Measurements from ENCODE around the gene ITGB3. TPM values are rescaled to one million over a fixed set of nuclear protein-coding genes. Genes with fewer than 3 reads are reported as not detected.

The ITGB3 gene
- total RNA-seq, 1 donor from 2014 or later, result 71.3 TPM

- Histone ChIP-seq H3K9me3 (peaks cover 0 to 6% of the 10 kb centered on the region in 2 donors), H3K4me3 (no peak overlapping the region), H3K27ac (no peak overlapping the region), H3K4me1 (peaks cover 4 to 26% of the 10 kb centered on the region in 2 donors), H3K27me3 (no peaks in the 10 kb centered on the region), H3K36me3 (peaks cover 45 to 75% of the 10 kb centered on the region in 2 donors)
- DNase-seq (ENCODE audit: low spot score in 2 of 2), result no peak
- no peak for TF ChIP-seq CTCF (IDR thresholded peaks at IDR 0.05)
- intact Hi-C loops (cut with DNase I), result no loop called here
Observed at GRCh38 chr17:47301161-47301560, 47.5 kb downstream of the ITGB3 start.

GRCh38 chr17:47301831-47302230 is 48.2 kb downstream of the ITGB3 start:
- H3K4me3 ChIP-seq, result no peak overlapping the region
- H3K27ac ChIP-seq, result no peak overlapping the region
- H3K36me3 ChIP-seq, result peaks cover 50 to 71% of the 10 kb centered on the region in 2 donors
- no peak for TF ChIP-seq CTCF (IDR thresholded peaks at IDR 0.05)
- DNase-seq (ENCODE audit: low spot score in 2 of 2), result no peak
- peaks cover 0 to 6% of the 10 kb centered on the region in 2 donors for H3K9me3 ChIP-seq
- intact Hi-C loops (cut with DNase I), result no loop called here
- no peaks in the 10 kb centered on the region for H3K27me3 ChIP-seq
- H3K4me1 ChIP-seq, result peaks cover 4 to 25% of the 10 kb centered on the region in 2 donors

GRCh38 chr17:47304186-47304585 is 50.6 kb downstream of the ITGB3 start:
- peaks cover 64 to 82% of the 10 kb centered on the region in 2 donors for H3K36me3 ChIP-seq
- no peak overlapping the region for H3K4me3 ChIP-seq
- intact Hi-C loops (cut with DNase I), result no loop called here
- H3K27me3 ChIP-seq, result no peaks in the 10 kb centered on the region
- no peak for TF ChIP-seq CTCF (IDR thresholded peaks at IDR 0.05)
- no peak for DNase-seq (ENCODE audit: low spot score in 2 of 2)
- H3K4me1 ChIP-seq, result peaks cover 4 to 16% of the 10 kb centered on the region in 2 donors
- peaks cover 0 to 6% of the 10 kb centered on the region in 2 donors for H3K9me3 ChIP-seq
- peak overlapping the region; percentile 31 to 74 for H3K27ac ChIP-seq

GRCh38 chr17:47305302-47305923 is 51.8 kb downstream of the ITGB3 start:
- H3K4me3 ChIP-seq, result no peak overlapping the region
- intact Hi-C loops (cut with DNase I), result loop anchor here (1.0 kb wide), 1 partner anchor 26 kb away; no protein-coding TSS in a partner anchor

GRCh38 chr17:47310186-47310733 is 56.6 kb downstream of the ITGB3 start:
- H3K27ac ChIP-seq, result peak overlapping the region; percentile 80 to 81
- H3K4me3 ChIP-seq, result no peak overlapping the region
- peaks cover 6 to 27% of the 10 kb centered on the region in 2 donors for H3K4me1 ChIP-seq
- no peaks in the 10 kb centered on the region for H3K27me3 ChIP-seq
- TF ChIP-seq CTCF (IDR thresholded peaks at IDR 0.05), result no peak
- peaks cover 32 to 58% of the 10 kb centered on the region in 2 donors for H3K36me3 ChIP-seq
- intact Hi-C loops (cut with DNase I), result no loop called here
- H3K9me3 ChIP-seq, result no peaks in the 10 kb centered on the region
- DNase-seq (ENCODE audit: low spot score in 2 of 2), result peak in 1 of 2 donors; percentile 24

More at GRCh38 chr17:47305302-47305923, 51.8 kb downstream of the ITGB3 start:
- Histone ChIP-seq H3K27ac (peak overlapping the region; percentile 74 to 82), H3K4me1 (peaks cover 4 to 16% of the 10 kb centered on the region in 2 donors), H3K36me3 (peaks cover 69 to 82% of the 10 kb centered on the region in 2 donors), H3K27me3 (no peaks in the 10 kb centered on the region), H3K9me3 (peaks cover 0 to 6% of the 10 kb centered on the region in 2 donors)
- DNase-seq (ENCODE audit: low spot score in 2 of 2), result peak in 1 of 2 donors; percentile 84
- TF ChIP-seq CTCF (IDR thresholded peaks at IDR 0.05), result no peak
